ENCODE measurements around the gene MRPL24.
A peak's percentile ranks its signal among the peaks of the same experiment; 100 is the strongest.

MRPL24 gene

GRCh38 chr1:156750191-156750672 lies 9.3 kb upstream of the MRPL24 start:
- H3K4me3 Mint-ChIP-seq: peak overlapping the region; percentile 90
- no peaks in the 10 kb centered on the region for H3K9me3 Mint-ChIP-seq
- peaks cover 64% of the 10 kb centered on the region for H3K4me1 Mint-ChIP-seq
- H3K27me3 Mint-ChIP-seq: no peaks in the 10 kb centered on the region
- peak overlapping the region; percentile 94 for H3K27ac Mint-ChIP-seq
- peaks cover 10% of the 10 kb centered on the region for H3K36me3 Mint-ChIP-seq

GRCh38 chr1:156749419-156750118 lies 8.7 kb upstream of the MRPL24 start:
- peaks cover 61% of the 10 kb centered on the region for H3K4me1 Mint-ChIP-seq
- peak overlapping the region; percentile 90 for H3K4me3 Mint-ChIP-seq
- peaks cover 11% of the 10 kb centered on the region for H3K36me3 Mint-ChIP-seq
- H3K9me3 Mint-ChIP-seq: no peaks in the 10 kb centered on the region
- peak overlapping the region; percentile 94 for H3K27ac Mint-ChIP-seq
- no peaks in the 10 kb centered on the region for H3K27me3 Mint-ChIP-seq

- no peaks in the 10 kb centered on the region for H3K9me3 Mint-ChIP-seq
- H3K4me1 Mint-ChIP-seq: peaks cover 61% of the 10 kb centered on the region
- H3K36me3 Mint-ChIP-seq: peaks cover 12% of the 10 kb centered on the region
- no peaks in the 10 kb centered on the region for H3K27me3 Mint-ChIP-seq
- H3K27ac Mint-ChIP-seq: peak overlapping the region; percentile 94
- peak overlapping the region; percentile 90 for H3K4me3 Mint-ChIP-seq
Measured at GRCh38 chr1:156748670-156749418, 8.0 kb upstream of the MRPL24 start.

DNA sequence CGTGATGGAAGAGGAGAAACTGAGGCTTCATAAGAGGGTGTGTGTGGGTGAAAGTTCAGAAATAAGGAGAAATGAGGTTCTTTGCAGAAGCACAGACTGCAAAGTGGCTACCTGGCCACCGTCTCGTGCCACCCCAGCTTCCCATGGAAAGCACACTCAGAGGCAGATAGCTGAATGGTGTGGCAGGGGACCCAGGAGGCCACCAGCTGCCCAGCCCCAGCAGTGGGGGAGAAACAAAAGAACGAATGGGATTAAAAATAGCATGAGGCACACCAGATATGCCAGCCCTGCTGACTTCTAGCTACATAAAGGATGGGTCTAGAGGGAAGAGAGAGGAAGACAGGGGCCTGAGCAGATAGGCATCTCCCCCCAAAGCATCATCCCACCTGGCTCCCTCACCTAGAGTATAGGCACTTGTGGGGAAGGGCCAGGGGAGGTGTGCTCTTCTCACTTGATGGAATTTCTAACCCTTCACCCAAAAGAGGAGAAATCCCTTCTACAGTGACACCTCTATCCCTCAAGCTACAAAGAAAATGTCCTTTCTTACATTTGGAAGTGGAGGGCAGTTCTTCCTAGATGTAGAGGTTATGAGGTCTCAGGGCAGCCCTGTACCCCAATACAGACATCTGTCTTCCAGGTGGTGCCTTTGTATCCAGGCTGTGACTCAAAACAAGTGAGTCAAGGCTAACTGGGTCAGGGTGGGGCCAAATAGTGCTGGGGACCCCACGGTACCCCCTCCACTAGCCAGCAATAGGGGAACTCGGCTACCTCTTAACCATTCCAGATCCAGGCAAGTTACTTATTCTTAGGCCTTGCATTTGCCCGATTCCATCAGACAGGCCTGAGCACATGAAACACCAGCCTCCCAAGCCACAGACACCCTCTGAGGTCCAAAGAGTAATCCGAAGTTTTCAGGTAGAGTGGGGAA lies 7.1 kb upstream of the MRPL24 start:
- Mint-ChIP-seq H3K27ac (peak overlapping the region; percentile 94), H3K4me3 (peak overlapping the region; percentile 90), H3K36me3 (peaks cover 12% of the 10 kb centered on the region), H3K9me3 (no peaks in the 10 kb centered on the region), H3K4me1 (peaks cover 54% of the 10 kb centered on the region), H3K27me3 (no peaks in the 10 kb centered on the region)

DNA sequence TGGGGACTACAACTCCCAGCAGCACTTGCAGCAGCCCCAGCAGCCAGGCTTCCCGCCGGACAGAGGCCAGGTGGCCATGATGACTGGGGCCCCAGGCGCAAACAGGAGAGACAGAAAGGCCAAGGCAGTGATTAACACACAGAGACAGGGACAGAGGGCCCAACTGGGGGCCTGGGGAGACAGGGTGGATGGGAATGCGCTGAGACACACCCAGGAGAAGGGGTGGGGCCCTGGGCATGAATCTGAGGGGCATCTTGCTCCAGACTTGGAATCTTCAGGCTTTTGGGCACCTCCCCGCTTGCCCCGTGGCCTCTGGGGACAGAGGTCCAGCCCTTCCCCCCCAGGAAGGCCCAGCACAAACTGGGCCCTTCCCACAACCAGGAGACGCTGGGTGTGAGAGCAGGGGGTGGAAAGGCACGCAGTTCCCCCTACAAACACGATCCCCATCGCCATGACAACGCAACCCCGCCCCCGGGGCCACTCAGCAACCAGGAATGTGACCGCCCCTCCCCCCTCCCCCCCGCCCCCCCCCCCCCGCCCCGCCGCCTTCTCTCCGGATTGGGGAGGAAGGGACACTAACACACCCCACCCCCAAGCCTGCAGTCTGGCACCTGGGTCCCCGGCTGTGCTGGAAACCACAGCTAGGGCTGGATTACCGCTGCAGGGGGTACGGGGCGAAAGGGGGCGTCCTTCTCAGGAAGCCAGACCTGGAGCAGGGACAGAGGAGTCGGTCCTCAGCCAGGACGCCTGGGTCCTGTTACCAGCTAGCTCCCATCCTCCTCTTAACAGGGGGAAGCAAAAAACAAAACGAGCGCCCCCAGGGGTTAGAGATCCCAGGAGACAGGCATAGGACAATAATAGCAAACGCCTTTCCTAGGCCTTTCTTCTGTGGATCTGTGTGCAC lies 6.1 kb upstream of the MRPL24 start:
- Mint-ChIP-seq H3K27ac (peak overlapping the region; percentile 94), H3K36me3 (peaks cover 13% of the 10 kb centered on the region), H3K4me3 (peak overlapping the region; percentile 90), H3K27me3 (no peaks in the 10 kb centered on the region), H3K9me3 (no peaks in the 10 kb centered on the region), H3K4me1 (peaks cover 53% of the 10 kb centered on the region)

DNA sequence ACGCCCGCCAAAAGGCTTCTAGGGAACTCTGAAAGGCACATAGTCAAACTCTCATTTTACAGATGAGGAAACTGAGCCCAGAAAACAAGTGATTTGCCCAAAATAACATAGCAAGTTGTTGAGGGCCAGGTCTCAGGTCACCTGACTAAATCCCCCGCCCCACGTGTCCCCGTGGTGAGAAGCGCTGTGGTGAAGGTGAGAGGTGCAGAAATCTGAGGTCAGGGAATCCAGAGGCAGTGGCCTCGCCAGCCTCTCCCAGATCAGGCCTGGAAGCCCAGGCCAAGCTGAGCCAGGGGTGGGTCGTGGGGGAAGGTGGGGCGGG lies 5.5 kb upstream of the MRPL24 start:
- Mint-ChIP-seq H3K4me3 (peak overlapping the region; percentile 85), H3K27ac (peak overlapping the region; percentile 86), H3K27me3 (no peaks in the 10 kb centered on the region), H3K4me1 (peaks cover 59% of the 10 kb centered on the region), H3K9me3 (no peaks in the 10 kb centered on the region), H3K36me3 (peaks cover 16% of the 10 kb centered on the region)

DNA sequence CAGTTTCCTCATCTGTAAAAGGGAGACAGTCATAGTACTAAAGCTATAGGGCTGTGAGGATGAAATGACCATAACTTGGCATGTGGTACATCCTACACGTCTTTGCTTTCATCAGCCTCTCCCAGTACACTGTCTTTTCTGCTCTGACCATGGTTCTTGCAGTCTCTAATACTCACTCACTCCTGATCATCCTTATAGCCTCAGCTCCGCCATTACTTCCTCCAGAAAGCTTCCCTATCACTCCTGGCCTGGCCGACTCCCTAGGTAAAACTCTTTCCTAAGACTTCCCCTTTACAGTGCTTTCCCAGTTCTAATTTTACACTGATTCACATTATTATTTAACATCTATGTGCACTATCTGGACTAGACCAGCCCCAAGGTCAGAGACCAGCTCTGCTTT lies 5.0 kb upstream of the MRPL24 start:
- Mint-ChIP-seq H3K4me1 (peaks cover 62% of the 10 kb centered on the region), H3K36me3 (peaks cover 18% of the 10 kb centered on the region), H3K27ac (peak overlapping the region; percentile 86), H3K4me3 (peak overlapping the region; percentile 85), H3K9me3 (no peaks in the 10 kb centered on the region), H3K27me3 (no peaks in the 10 kb centered on the region)

DNA sequence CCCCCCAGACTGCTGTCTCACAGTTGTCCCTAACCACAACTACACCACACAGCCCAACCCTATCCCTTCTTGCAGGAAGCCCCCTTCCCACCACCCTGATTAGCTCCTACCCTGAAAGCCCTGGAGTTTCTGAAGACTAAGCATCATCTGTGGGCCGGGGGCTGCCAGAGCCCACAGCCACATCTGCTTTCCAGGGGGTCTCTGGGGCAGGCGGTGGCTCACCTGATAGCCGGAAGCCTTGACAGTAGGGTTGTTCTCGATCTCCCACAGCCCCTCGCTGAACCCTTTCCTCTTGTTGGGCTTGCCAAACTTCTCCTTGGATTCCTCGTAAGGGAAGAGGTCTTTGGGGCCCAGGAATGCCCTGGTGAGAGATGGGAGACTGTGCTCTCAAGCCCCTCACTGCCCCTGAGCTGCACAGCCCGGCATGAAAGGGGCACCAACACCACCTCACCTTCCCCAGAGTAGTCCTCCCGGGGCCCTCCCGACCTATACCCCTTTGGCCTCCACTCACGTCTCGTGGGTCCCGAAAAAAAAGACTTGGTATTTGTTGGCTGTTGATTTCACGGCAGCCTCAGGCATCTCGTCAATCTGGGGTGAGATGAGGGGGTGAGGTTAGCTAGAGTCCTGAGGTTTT lies 4.0 kb upstream of the MRPL24 start:
- Mint-ChIP-seq H3K4me1 (peaks cover 57% of the 10 kb centered on the region), H3K27me3 (no peaks in the 10 kb centered on the region), H3K4me3 (no peak overlapping the region), H3K27ac (peak overlapping the region; percentile 86), H3K36me3 (peaks cover 18% of the 10 kb centered on the region), H3K9me3 (no peaks in the 10 kb centered on the region)

DNA sequence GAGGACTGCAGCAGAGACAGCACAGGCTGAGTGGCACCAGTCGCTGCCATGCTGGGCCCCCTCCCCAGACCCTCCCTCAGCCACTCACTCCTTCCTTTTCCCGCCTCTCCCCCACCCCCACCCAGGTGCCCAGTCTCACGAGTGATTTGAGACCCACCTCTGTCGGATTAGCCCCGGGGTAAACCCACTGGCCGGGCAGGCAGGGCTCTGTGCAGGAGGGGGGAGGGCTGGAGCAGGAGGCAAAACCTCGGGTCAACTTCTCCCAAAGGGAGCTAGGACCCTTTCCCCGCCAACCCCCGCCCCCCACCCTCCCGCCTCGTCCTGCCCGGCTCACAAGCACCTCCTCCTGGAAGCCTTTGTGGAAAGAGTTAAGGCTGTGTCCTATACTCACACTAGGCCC lies 3.5 kb upstream of the MRPL24 start:
- Mint-ChIP-seq H3K4me1 (peaks cover 53% of the 10 kb centered on the region), H3K36me3 (peaks cover 18% of the 10 kb centered on the region), H3K4me3 (no peak overlapping the region), H3K27ac (no peak overlapping the region), H3K9me3 (no peaks in the 10 kb centered on the region), H3K27me3 (no peaks in the 10 kb centered on the region)

GRCh38 chr1:156743367-156744302 lies 2.7 kb upstream of the MRPL24 start:
- H3K4me3 Mint-ChIP-seq: no peak overlapping the region
- no peaks in the 10 kb centered on the region for H3K27me3 Mint-ChIP-seq
- H3K4me1 Mint-ChIP-seq: peaks cover 53% of the 10 kb centered on the region
- no peaks in the 10 kb centered on the region for H3K9me3 Mint-ChIP-seq
- no peak overlapping the region for H3K27ac Mint-ChIP-seq
- peaks cover 20% of the 10 kb centered on the region for H3K36me3 Mint-ChIP-seq

GRCh38 chr1:156742801-156743200 lies 1.9 kb upstream of the MRPL24 start:
- Mint-ChIP-seq H3K4me1 (peaks cover 47% of the 10 kb centered on the region), H3K27ac (no peak overlapping the region), H3K9me3 (no peaks in the 10 kb centered on the region), H3K4me3 (no peak overlapping the region), H3K27me3 (no peaks in the 10 kb centered on the region), H3K36me3 (peaks cover 18% of the 10 kb centered on the region)

DNA sequence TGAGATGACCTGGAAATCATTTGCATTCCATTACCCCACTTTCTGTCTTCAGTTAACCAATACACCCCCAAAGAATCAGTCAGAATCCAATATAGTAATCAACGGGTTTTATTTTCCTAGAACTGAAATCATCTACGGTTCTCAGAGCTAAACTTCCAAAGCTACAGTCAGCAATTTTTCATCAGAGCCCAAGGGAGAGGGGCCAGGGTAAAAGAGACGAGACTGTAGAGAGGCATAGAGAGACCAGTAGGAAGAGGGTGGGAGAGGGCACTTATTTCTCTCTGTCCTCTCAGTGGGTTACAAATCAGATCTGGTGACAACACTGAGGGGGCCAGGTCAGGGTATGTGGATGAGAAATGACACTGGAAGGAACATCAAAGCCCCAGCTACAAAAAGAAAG lies 1.1 kb upstream of the MRPL24 start:
- H3K27ac Mint-ChIP-seq: peak overlapping the region; percentile 97
- H3K4me1 Mint-ChIP-seq: peaks cover 41% of the 10 kb centered on the region
- no peaks in the 10 kb centered on the region for H3K9me3 Mint-ChIP-seq
- peaks cover 18% of the 10 kb centered on the region for H3K36me3 Mint-ChIP-seq
- no peaks in the 10 kb centered on the region for H3K27me3 Mint-ChIP-seq
- peak overlapping the region; percentile 55 for H3K4me3 Mint-ChIP-seq

GRCh38 chr1:156741481-156741983 lies 644 bp upstream of the MRPL24 start:
- H3K4me1 Mint-ChIP-seq: peaks cover 38% of the 10 kb centered on the region
- peaks cover 18% of the 10 kb centered on the region for H3K36me3 Mint-ChIP-seq
- no peaks in the 10 kb centered on the region for H3K27me3 Mint-ChIP-seq
- H3K27ac Mint-ChIP-seq: peak overlapping the region; percentile 97
- H3K9me3 Mint-ChIP-seq: no peaks in the 10 kb centered on the region
- H3K4me3 Mint-ChIP-seq: peak overlapping the region; percentile 97

Data from activated naive CD4-positive, alpha-beta T cell treated with anti-CD3 and anti-CD28 coated beads, Interleukin-2, amount 50 U/mL, for 24 hours (primary cell).